Caco-2 (cell line): ENCODE data around the gene GPX2. TPM values are rescaled to one million over a fixed set of nuclear protein-coding genes. Genes with fewer than 3 reads are reported as not detected.

ENCODE experiments used
- BruUV-seq: library from RNA; stranded (reverse); fragments of 400-500 nt; replicated peaks from 2 replicates; lab custom pipeline; 2021; lab: Mats Ljungman, UMichigan
- CTCF ChIA-PET: fragments of 300-600 bp; sonication (Branson Sonifier 250); formaldehyde crosslinking; loops from one replicate; lab custom pipeline; 2022; ENCODE audit warnings: antibody characterized with exemption; lab: Charles Lee
- POLR2A ChIA-PET: fragments of 300-600 bp; sonication (Branson Sonifier 250); formaldehyde crosslinking; loops from one replicate; lab custom pipeline; 2022; ENCODE audit warnings: antibody characterized with exemption; lab: Charles Lee
- DNase-seq, 2 experiments: peaks; one replicate each; pipeline versions ENCODE4 v3.0.0 to v3.0.0-alpha.2; 2020 to 2022
- H3K27me3 ChIP-seq: replicated peaks from 2 replicates; pipeline ENCODE4 v1.6.0; 2011; ENCODE audit warnings: low read length; ENCODE audit not compliant: control insufficient read depth, insufficient read depth
- H3K36me3 ChIP-seq: 2 replicates; pipeline ENCODE4 v1.5.1; 2011; ENCODE audit warnings: low read length; ENCODE audit not compliant: control insufficient read depth, insufficient read depth
- H3K4me1 ChIP-seq: fragments of 250-450 bp; sonication (Bioruptor Pico); 2 replicates; pipeline ENCODE4 v1.5.1; 2020; ENCODE audit warnings: mild to moderate bottlenecking
- H3K4me3 ChIP-seq: 2 replicates; pipeline ENCODE4 v1.5.1; 2011; ENCODE audit warnings: low read depth, mild to moderate bottlenecking, control low read depth, low read length
- H3K9me3 ChIP-seq: fragments of 250-450 bp; sonication (Bioruptor Pico); 2 replicates; pipeline ENCODE4 v1.5.1; 2020; ENCODE audit warnings: mild to moderate bottlenecking, moderate library complexity
- H3K27ac Mint-ChIP-seq: one replicate; pipeline ENCODE4 v1.8.0; 2022; ENCODE audit warnings: mixed read lengths; ENCODE audit not compliant: unreplicated experiment
- H3K27me3 Mint-ChIP-seq: one replicate; pipeline ENCODE4 v1.8.0; 2022; ENCODE audit warnings: mixed read lengths; ENCODE audit not compliant: insufficient read depth, unreplicated experiment
- H3K36me3 Mint-ChIP-seq: one replicate; pipeline ENCODE4 v1.8.0; 2022; ENCODE audit warnings: mild to moderate bottlenecking, mixed read lengths; ENCODE audit not compliant: insufficient read depth, unreplicated experiment
- H3K4me1 Mint-ChIP-seq: one replicate; pipeline ENCODE4 v1.8.0; 2022; ENCODE audit warnings: low read depth, mixed read lengths; ENCODE audit not compliant: unreplicated experiment
- H3K4me3 Mint-ChIP-seq: one replicate; pipeline ENCODE4 v1.8.0; 2022; ENCODE audit warnings: mild to moderate bottlenecking, moderate library complexity, mixed read lengths; ENCODE audit not compliant: unreplicated experiment
- H3K9me3 Mint-ChIP-seq: one replicate; pipeline ENCODE4 v1.8.0; 2022; ENCODE audit warnings: mixed read lengths; ENCODE audit not compliant: unreplicated experiment
- intact Hi-C: fragments of 100-400 bp; cut with micrococcal nuclease; formaldehyde crosslinking; loops from one replicate; pipeline ENCODE4 v1.10.0; 2022; ENCODE audit not compliant: unreplicated experiment
- total RNA-seq: library from RNA; stranded (reverse); gene quantifications from 2 replicates; pipeline ENCODE4 v1.2.3, GENCODE V29; 2022
- TF ChIP-seq, protein P1 (sequence below), 2 experiments: fragments of 200-600 bp in 1 of 2; IDR thresholded peaks; 1 replicate in 1 of 2; 2 replicates in 1 of 2; pipeline versions ENCODE4 v1.5.1 to v1.8.0; 2011 to 2022; ENCODE audit warnings: antibody characterized with exemption in 1 of 2, control low read depth in 1 of 2, inconsistent platforms in 1 of 2, low read depth in 1 of 2, low read length in 1 of 2, mild to moderate bottlenecking in 1 of 2, moderate library complexity in 1 of 2; ENCODE audit not compliant: insufficient read depth in 1 of 2, severe bottlenecking in 1 of 2, unreplicated experiment in 1 of 2

The GPX2 gene
- total RNA-seq, 1 experiment from 2014 or later = 48.1 TPM

DNA sequence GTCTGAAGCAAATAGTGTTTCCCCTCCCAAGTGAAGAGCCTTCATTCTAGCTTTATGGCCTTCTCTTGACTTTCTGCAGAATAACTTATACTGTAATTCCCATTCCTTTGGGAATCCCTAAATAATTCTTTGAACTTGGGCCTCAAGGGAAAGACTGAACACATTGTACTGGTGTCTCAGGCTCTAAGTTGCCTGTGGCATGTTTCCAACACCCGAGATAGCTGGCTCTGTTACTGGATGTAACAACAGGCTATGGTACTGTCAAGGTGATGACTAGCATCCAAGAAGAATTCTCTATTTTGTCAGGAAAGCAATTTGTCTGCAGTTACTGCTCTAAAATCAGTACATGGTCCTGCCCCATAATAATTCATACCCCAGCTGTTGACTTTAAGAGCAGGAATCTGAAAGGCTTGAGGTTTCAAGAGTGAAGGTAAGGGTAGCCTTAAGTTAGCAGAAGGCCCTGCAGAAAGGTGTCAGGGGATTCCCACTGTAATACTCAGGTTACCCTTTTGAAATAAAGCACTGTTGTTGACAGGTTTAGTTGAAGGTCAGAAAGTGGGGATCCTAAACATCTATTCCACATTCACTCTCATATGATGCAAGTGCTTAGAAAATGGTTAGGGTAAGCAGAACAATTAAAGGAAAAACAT is 5.2 kb downstream of the GPX2 start:
- Mint-ChIP-seq H3K27me3 (no peaks in the 10 kb centered on the region), H3K9me3 (no peaks in the 10 kb centered on the region), H3K27ac (peak overlapping the region; percentile 59), H3K4me1 (peaks cover 51% of the 10 kb centered on the region), H3K36me3 (peaks cover 51% of the 10 kb centered on the region), H3K4me3 (no peak overlapping the region)
- TF ChIP-seq, protein P1, sequence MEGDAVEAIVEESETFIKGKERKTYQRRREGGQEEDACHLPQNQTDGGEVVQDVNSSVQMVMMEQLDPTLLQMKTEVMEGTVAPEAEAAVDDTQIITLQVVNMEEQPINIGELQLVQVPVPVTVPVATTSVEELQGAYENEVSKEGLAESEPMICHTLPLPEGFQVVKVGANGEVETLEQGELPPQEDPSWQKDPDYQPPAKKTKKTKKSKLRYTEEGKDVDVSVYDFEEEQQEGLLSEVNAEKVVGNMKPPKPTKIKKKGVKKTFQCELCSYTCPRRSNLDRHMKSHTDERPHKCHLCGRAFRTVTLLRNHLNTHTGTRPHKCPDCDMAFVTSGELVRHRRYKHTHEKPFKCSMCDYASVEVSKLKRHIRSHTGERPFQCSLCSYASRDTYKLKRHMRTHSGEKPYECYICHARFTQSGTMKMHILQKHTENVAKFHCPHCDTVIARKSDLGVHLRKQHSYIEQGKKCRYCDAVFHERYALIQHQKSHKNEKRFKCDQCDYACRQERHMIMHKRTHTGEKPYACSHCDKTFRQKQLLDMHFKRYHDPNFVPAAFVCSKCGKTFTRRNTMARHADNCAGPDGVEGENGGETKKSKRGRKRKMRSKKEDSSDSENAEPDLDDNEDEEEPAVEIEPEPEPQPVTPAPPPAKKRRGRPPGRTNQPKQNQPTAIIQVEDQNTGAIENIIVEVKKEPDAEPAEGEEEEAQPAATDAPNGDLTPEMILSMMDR (IDR thresholded peaks at IDR 0.05; ENCODE audit: insufficient read depth in 1 of 2, low read depth in 1 of 2, low read length in 1 of 2, severe bottlenecking in 1 of 2, unreplicated experiment in 1 of 2) = no peak
- POLR2A ChIA-PET = no interaction called here
- Histone ChIP-seq H3K9me3 (no peaks in the 10 kb centered on the region), H3K36me3 (peaks cover 2% of the 10 kb centered on the region), H3K4me3 (no peak overlapping the region), H3K4me1 (peaks cover 58% of the 10 kb centered on the region), H3K27me3 (no peaks in the 10 kb centered on the region)
- DNase-seq = no peak
- CTCF ChIA-PET = interaction anchor here (0.5 kb wide), 1 partner anchor 57 kb away, joined by 4 read pairs; no protein-coding TSS in a partner anchor
- intact Hi-C loops = no loop called here
- BruUV-seq = no TSS peak

DNA sequence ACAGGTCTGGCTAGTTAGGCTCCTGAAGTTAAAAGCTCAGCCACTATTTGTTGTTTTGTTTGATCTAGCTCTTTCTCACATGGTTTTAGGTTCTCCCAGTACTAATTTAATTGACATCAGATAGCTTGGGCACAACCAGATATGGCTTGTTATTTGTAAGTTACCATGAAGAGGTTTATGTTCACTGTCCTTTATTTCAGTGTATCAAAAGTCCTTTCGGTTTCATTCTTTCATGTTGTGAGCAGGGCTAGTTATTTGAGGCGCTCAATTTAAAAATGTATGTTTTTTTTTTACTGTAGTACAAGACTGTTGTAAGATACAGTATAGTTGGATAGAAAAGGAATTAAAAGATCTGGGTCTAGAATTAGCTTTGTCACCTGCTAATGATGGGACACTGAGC is 7.0 kb downstream of the GPX2 start:
- H3K4me3 Mint-ChIP-seq = no peak overlapping the region
- POLR2A ChIA-PET = no interaction called here
- intact Hi-C loops = no loop called here
- BruUV-seq = no TSS peak
- peaks cover 35% of the 10 kb centered on the region for H3K4me1 Mint-ChIP-seq
- Histone ChIP-seq H3K36me3 (peaks cover 2% of the 10 kb centered on the region), H3K27me3 (no peaks in the 10 kb centered on the region), H3K4me3 (no peak overlapping the region), H3K9me3 (no peaks in the 10 kb centered on the region), H3K4me1 (peaks cover 48% of the 10 kb centered on the region)
- CTCF ChIA-PET = interaction anchor here (0.5 kb wide), 1 partner anchor 100 kb away, joined by 3 read pairs; no protein-coding TSS in a partner anchor
- TF ChIP-seq, protein P1 (IDR thresholded peaks at IDR 0.05; ENCODE audit: insufficient read depth in 1 of 2, low read depth in 1 of 2, low read length in 1 of 2, severe bottlenecking in 1 of 2, unreplicated experiment in 1 of 2) = no peak
- H3K27me3 Mint-ChIP-seq = no peaks in the 10 kb centered on the region
- H3K36me3 Mint-ChIP-seq = peaks cover 44% of the 10 kb centered on the region
- H3K9me3 Mint-ChIP-seq = no peaks in the 10 kb centered on the region
- no peak for DNase-seq
- H3K27ac Mint-ChIP-seq = no peak overlapping the region

DNA sequence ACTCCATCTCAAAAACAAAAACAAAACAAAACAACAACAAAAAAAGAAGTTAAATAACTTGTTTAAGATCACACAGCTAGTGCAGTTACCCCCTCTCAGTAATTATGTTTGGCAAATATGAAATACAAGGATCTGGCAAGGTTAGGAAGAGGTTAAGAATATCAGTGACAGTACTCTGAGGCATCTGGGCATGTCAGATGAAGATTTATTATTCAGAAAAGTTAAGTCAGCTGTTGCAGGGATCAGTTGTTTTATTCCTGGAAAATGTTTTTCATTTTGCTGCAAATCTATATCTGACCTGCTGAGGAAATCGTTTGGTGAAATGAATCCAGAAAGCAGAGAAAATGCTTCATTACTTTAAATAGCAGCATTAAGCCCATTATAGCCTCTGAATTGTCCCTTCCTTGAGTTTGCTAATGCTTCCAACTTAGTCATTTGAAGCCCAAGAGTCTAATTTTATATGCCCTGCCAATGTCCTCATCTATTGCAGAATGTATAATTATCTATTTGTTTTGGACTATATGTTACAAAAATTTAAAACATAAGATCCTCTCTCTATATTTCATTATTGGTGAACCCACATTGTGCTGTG is 8.1 kb downstream of the GPX2 start:
- Mint-ChIP-seq H3K4me3 (no peak overlapping the region), H3K27me3 (no peaks in the 10 kb centered on the region), H3K9me3 (no peaks in the 10 kb centered on the region), H3K27ac (no peak overlapping the region), H3K4me1 (peaks cover 25% of the 10 kb centered on the region), H3K36me3 (peaks cover 37% of the 10 kb centered on the region)
- TF ChIP-seq, protein P1 (IDR thresholded peaks at IDR 0.05; ENCODE audit: insufficient read depth in 1 of 2, low read depth in 1 of 2, low read length in 1 of 2, severe bottlenecking in 1 of 2, unreplicated experiment in 1 of 2) = no peak
- CTCF ChIA-PET = interaction anchor here (0.5 kb wide), 1 partner anchor 37 kb away, joined by 4 read pairs; no protein-coding TSS in a partner anchor
- H3K27me3 ChIP-seq = no peaks in the 10 kb centered on the region
- H3K9me3 ChIP-seq = no peaks in the 10 kb centered on the region
- peaks cover 37% of the 10 kb centered on the region for H3K4me1 ChIP-seq
- DNase-seq = no peak
- intact Hi-C loops = no loop called here
- H3K4me3 ChIP-seq = no peak overlapping the region
- peaks cover 2% of the 10 kb centered on the region for H3K36me3 ChIP-seq
- no TSS peak for BruUV-seq
- POLR2A ChIA-PET = no interaction called here
